Thymus (tissue), 11 donors: ENCODE results near the gene GLS. TPM values are rescaled to one million over a fixed set of nuclear protein-coding genes. Genes with fewer than 3 reads are reported as not detected.
"Not testable (repeated sequence)": the region's sequence is repeated elsewhere in the genome, so short reads cannot be mapped to it uniquely, and the experiment has no call there.

Source experiments
- DNase-seq, 9 donors: peaks; one replicate each; pipeline ENCODE4 v3.0.0-alpha.2; 2013; ENCODE audit warnings: low spot score in 9 of 9, low read depth in 6 of 9, missing footprints in 1 of 9
- H3K27ac ChIP-seq, 2 donors: one replicate each; pipeline ENCODE4 v1.5.1; 2013; ENCODE audit warnings: control low read depth in 1 of 2, low read depth in 1 of 2, low read length in 1 of 2, mild to moderate bottlenecking in 1 of 2, moderate library complexity in 1 of 2
- H3K27me3 ChIP-seq, 2 donors: one replicate each; pipeline ENCODE4 v1.5.1; 2013; ENCODE audit warnings: low read length in 1 of 2; ENCODE audit not compliant: control insufficient read depth in 2 of 2, insufficient read depth in 1 of 2
- H3K36me3 ChIP-seq, 2 donors: one replicate each; pipeline ENCODE4 v1.5.1; 2013; ENCODE audit warnings: low read length in 1 of 2, mild to moderate bottlenecking in 1 of 2, moderate library complexity in 1 of 2; ENCODE audit not compliant: control insufficient read depth in 2 of 2, insufficient read depth in 2 of 2
- H3K4me1 ChIP-seq, 2 donors: one replicate each; pipeline ENCODE4 v1.5.1; 2013; ENCODE audit warnings: low read length in 2 of 2; ENCODE audit not compliant: control insufficient read depth in 2 of 2, insufficient read depth in 2 of 2
- H3K4me3 ChIP-seq, 2 donors: one replicate each; pipeline ENCODE4 v1.5.1; 2013; ENCODE audit warnings: low read length in 2 of 2, control low read depth in 1 of 2, mild to moderate bottlenecking in 1 of 2
- H3K9me3 ChIP-seq, 2 donors: one replicate each; pipeline ENCODE4 v1.5.1; 2013; ENCODE audit warnings: low read length in 1 of 2, mild to moderate bottlenecking in 1 of 2; ENCODE audit not compliant: control insufficient read depth in 2 of 2, insufficient read depth in 1 of 2
- WGBS: extraction: QIAGEN DNeasy Blood & Tissue Kit; methylation state at CpG from one replicate; pipeline ENCODE4 v1.1.7; 2013; 5-methylcytosine and 5-hydroxymethylcytosine counted together
- polyA plus RNA-seq: library from polyadenylated mRNA; stranded (reverse); fragments of 200-250 nt; gene quantifications from one replicate; pipeline ENCODE4 v1.2.3, GENCODE V29; 2013
- total RNA-seq: library from RNA; stranded (reverse); fragments of 120-200 nt; gene quantifications from one replicate; pipeline ENCODE4 v1.2.4, GENCODE V29; 2013
- donor health status: healthy.

GLS gene
- total and polyA plus RNA-seq, 2 donors: 70.8 to 130 TPM

GRCh38 chr2:190853022-190853421 lies 27.6 kb upstream of the GLS start:
- H3K36me3 ChIP-seq, H3K27me3 ChIP-seq, DNase-seq, H3K4me1 ChIP-seq, H3K27ac ChIP-seq, H3K4me3 ChIP-seq, H3K9me3 ChIP-seq: not testable (repeated sequence)
- WGBS: 90% methylated on average over 4 of the region's 4 CpGs

GRCh38 chr2:190853531-190854383 lies 26.9 kb upstream of the GLS start:
- H3K27me3 ChIP-seq: no peaks in the 10 kb centered on the region
- H3K4me1 ChIP-seq: no peaks in the 10 kb centered on the region
- no peak overlapping the region for H3K4me3 ChIP-seq
- no peaks in the 10 kb centered on the region for H3K9me3 ChIP-seq
- H3K27ac ChIP-seq: no peak overlapping the region
- DNase-seq: no peak
- WGBS: 89% methylated on average over 2 of the region's 2 CpGs
- no peaks in the 10 kb centered on the region for H3K36me3 ChIP-seq

- Histone ChIP-seq H3K36me3 (no peaks in the 10 kb centered on the region), H3K9me3 (no peaks in the 10 kb centered on the region), H3K27ac (no peak overlapping the region), H3K4me3 (no peak overlapping the region), H3K4me1 (no peaks in the 10 kb centered on the region), H3K27me3 (no peaks in the 10 kb centered on the region)
- 100% methylated on average over 1 of the region's 1 CpG for WGBS
- DNase-seq: no peak
Measured at GRCh38 chr2:190854726-190855125, 25.9 kb upstream of the GLS start.

- Histone ChIP-seq H3K4me3 (no peak overlapping the region), H3K4me1 (no peaks in the 10 kb centered on the region), H3K27ac (no peak overlapping the region), H3K27me3 (no peaks in the 10 kb centered on the region), H3K9me3 (no peaks in the 10 kb centered on the region), H3K36me3 (no peaks in the 10 kb centered on the region)
- no peak for DNase-seq
- WGBS: 97% methylated on average over 4 of the region's 4 CpGs
Measured at GRCh38 chr2:190855245-190855644, 25.4 kb upstream of the GLS start.

- no peak for DNase-seq
- H3K27me3 ChIP-seq: no peaks in the 10 kb centered on the region
- H3K36me3 ChIP-seq: no peaks in the 10 kb centered on the region
- no peak overlapping the region for H3K27ac ChIP-seq
- no peaks in the 10 kb centered on the region for H3K9me3 ChIP-seq
- 99% methylated on average over 1 of the region's 1 CpG for WGBS
- no peaks in the 10 kb centered on the region for H3K4me1 ChIP-seq
- H3K4me3 ChIP-seq: no peak overlapping the region
Measured at GRCh38 chr2:190856985-190857384, 23.6 kb upstream of the GLS start.

GRCh38 chr2:190858817-190859216 lies 21.8 kb upstream of the GLS start:
- Histone ChIP-seq H3K4me1 (peaks cover 0 to under 1% of the 10 kb centered on the region in 2 donors), H3K27me3 (no peaks in the 10 kb centered on the region), H3K4me3 (no peak overlapping the region), H3K27ac (no peak overlapping the region), H3K36me3 (no peaks in the 10 kb centered on the region), H3K9me3 (no peaks in the 10 kb centered on the region)
- WGBS: 95% methylated on average over 6 of the region's 6 CpGs
- DNase-seq: no peak

GRCh38 chr2:190859347-190860297 lies 21.0 kb upstream of the GLS start:
- no peak overlapping the region for H3K4me3 ChIP-seq
- H3K36me3 ChIP-seq: no peaks in the 10 kb centered on the region
- 97% methylated on average over 6 of the region's 6 CpGs for WGBS
- H3K4me1 ChIP-seq: peaks cover 0 to 4% of the 10 kb centered on the region in 2 donors
- H3K9me3 ChIP-seq: no peaks in the 10 kb centered on the region
- no peak overlapping the region for H3K27ac ChIP-seq
- H3K27me3 ChIP-seq: no peaks in the 10 kb centered on the region
- no peak for DNase-seq

- no peak overlapping the region for H3K27ac ChIP-seq
- H3K36me3 ChIP-seq: no peaks in the 10 kb centered on the region
- H3K4me1 ChIP-seq: peaks cover 0 to 4% of the 10 kb centered on the region in 2 donors
- WGBS: 97% methylated on average over 5 of the region's 5 CpGs
- no peak for DNase-seq
- H3K9me3 ChIP-seq: no peaks in the 10 kb centered on the region
- H3K27me3 ChIP-seq: no peaks in the 10 kb centered on the region
- H3K4me3 ChIP-seq: no peak overlapping the region
Measured at GRCh38 chr2:190860985-190861680, 19.5 kb upstream of the GLS start.
